Heart left ventricle (tissue), 16 donors: Measurements from ENCODE around the gene GHITM. TPM values are rescaled to one million over a fixed set of nuclear protein-coding genes. Genes with fewer than 3 reads are reported as not detected.

Experiments used
- ATAC-seq, 4 donors: fragments of 200-7000 bp; cut with Tn5 transposase; one replicate each; pipeline ENCODE4 v1.9.1; 2020 to 2022; ENCODE audit warnings: moderate library complexity in 4 of 4, mild to moderate bottlenecking in 3 of 4, moderate number of reproducible peaks in 1 of 4
- DNase-seq, 5 donors: peaks; one replicate each; pipeline ENCODE4 v3.0.0-alpha.2; 2020
- H3K27ac ChIP-seq, 12 donors: fragments of 200-600 bp; sonication (generic) in 4 of 12; one replicate each; pipeline versions ENCODE4 v1.5.0 to v1.8.0; 2016 to 2022; ENCODE audit warnings: mild to moderate bottlenecking in 2 of 12
- H3K27me3 ChIP-seq, 9 donors: fragments of 200-600 bp; sonication (generic) in 2 of 9; one replicate each; pipeline versions ENCODE4 v1.5.1 to v1.8.0; 2016 to 2022; ENCODE audit warnings: mild to moderate bottlenecking in 3 of 9
- H3K36me3 ChIP-seq, 9 donors: fragments of 200-600 bp; sonication (generic) in 2 of 9; one replicate each; pipeline versions ENCODE4 v1.5.0 to v1.8.0; 2018 to 2022; ENCODE audit warnings: mild to moderate bottlenecking in 2 of 9
- H3K4me1 ChIP-seq, 12 donors: fragments of 200-600 bp; sonication (generic) in 4 of 12; one replicate each; pipeline versions ENCODE4 v1.5.0 to v1.8.0; 2016 to 2022; ENCODE audit warnings: mild to moderate bottlenecking in 3 of 12
- H3K4me3 ChIP-seq, 12 donors: fragments of 200-600 bp; sonication (generic) in 4 of 12; one replicate each; pipeline versions ENCODE4 v1.5.0 to v1.8.0; 2017 to 2022; ENCODE audit warnings: mild to moderate bottlenecking in 9 of 12, moderate library complexity in 4 of 12
- H3K9me3 ChIP-seq, 12 donors: fragments of 200-600 bp; sonication (generic) in 4 of 12; one replicate each; pipeline versions ENCODE4 v1.5.0 to v1.8.0; 2016 to 2022; ENCODE audit warnings: mild to moderate bottlenecking in 1 of 12
- POLR2A ChIP-seq, 2 donors: fragments of 450-650 bp; IDR thresholded peaks; one replicate each; pipeline ENCODE4 v1.6.1; 2017; ENCODE audit warnings: antibody characterized with exemption in 2 of 2, mild to moderate bottlenecking in 2 of 2, moderate library complexity in 2 of 2
- WGBS, 4 donors: extraction: QIAGEN DNeasy Blood & Tissue Kit in 2 of 4; methylation state at CpG; one replicate each; pipeline versions ENCODE4 v1.1.5 to v1.1.7; 2013 to 2018; 5-methylcytosine and 5-hydroxymethylcytosine counted together
- intact Hi-C, 10 donors: fragments of 100-400 bp; cut with DNase I; formaldehyde crosslinking; loops; one replicate each; pipeline versions ENCODE4 v1.11.1 to v1.14.2; 2022
- polyA plus RNA-seq, 2 donors: library from polyadenylated mRNA; stranded (reverse); fragments of 200-250 nt; gene quantifications; one replicate each; pipeline ENCODE4 v1.2.3, GENCODE V29; 2013
- total RNA-seq, 9 donors: library from RNA; depleted of rRNA in 2 of 9; stranded (reverse); fragments of >200 nt in 2 of 9; fragmentation: NEBNext Ultra II Directional in 3 of 9; extraction: Animal tissue kit (Norgen Biotek cat#: 25700) in 3 of 9; gene quantifications; one replicate each; pipeline versions ENCODE4 v1.1.0 to v1.2.4, GENCODE V29; 2016 to 2023
- TF ChIP-seq, protein P1 (sequence below), 12 donors: fragments of 200-600 bp; sonication (generic) in 4 of 12; IDR thresholded peaks; one replicate each; pipeline versions ENCODE4 v1.5.0 to v1.8.0; 2018 to 2022; ENCODE audit warnings: antibody characterized with exemption in 12 of 12, mild to moderate bottlenecking in 5 of 12
- donor health status: ischemic (EF 13 %, LVEDD 7.1; RV severe dilation, severe dysfunction).
- donor health status: healthy with polysubstance abuse.
- donor health status: DM: no; HTN: yes; CAD: no.
- donor health status: DM: no; HTN: no; CAD: no.
- donor health status: ischemic (EF 25% LVEDD 6.9; RV normal size, moderate dysfunction).
- donor health status: ischemic (EF 25% LVEDD 5.7; RV mildly dilated, moderate dysfunction).
- donor health status: healthy.
- donor health status: DM: yes; HTN: yes; CAD: no.
- donor health status: ischemic (EF 35%, LVEDD 5.7; RV mildly dilated, moderate dysfunction).
- donor health status: nonischemic (EF 11% LVEDD 7.7; RV severe dilation, severe dysfunction).
- donor health status: DM: yes; HTN: yes; CAD: no.
- donor health status: PGD.
- donor health status: ischemic (EF 29% LVEDD 5.4; RV normal size, mild dysfunction).
- donor health status: nonischemic (EF 23%, LVEDD 6.1; RV moderate dilation, normal function).

Gene GHITM
- total and polyA plus RNA-seq, 11 donors: 274 to 603 (median 393) TPM

DNA sequence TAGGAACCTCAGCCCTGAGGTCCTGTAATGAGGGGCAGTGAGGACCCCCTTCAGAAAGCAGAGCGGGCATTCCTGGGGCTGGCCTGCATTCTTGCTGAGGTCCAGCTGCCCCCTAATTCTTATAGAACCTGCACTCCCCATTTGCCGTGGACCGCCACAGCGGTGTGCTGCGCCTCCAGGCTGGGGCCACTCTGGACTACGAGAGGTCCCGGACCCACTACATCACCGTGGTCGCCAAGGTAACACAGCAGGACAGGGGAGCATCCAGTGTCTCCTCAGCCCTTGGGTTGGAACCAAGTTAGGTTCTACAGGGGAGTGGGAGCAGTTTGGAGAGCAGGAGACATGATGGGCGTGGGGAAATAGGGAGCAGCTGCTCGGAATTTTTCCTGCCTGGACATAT lies 62.4 kb downstream of the GHITM start:
- TF ChIP-seq, protein P1, sequence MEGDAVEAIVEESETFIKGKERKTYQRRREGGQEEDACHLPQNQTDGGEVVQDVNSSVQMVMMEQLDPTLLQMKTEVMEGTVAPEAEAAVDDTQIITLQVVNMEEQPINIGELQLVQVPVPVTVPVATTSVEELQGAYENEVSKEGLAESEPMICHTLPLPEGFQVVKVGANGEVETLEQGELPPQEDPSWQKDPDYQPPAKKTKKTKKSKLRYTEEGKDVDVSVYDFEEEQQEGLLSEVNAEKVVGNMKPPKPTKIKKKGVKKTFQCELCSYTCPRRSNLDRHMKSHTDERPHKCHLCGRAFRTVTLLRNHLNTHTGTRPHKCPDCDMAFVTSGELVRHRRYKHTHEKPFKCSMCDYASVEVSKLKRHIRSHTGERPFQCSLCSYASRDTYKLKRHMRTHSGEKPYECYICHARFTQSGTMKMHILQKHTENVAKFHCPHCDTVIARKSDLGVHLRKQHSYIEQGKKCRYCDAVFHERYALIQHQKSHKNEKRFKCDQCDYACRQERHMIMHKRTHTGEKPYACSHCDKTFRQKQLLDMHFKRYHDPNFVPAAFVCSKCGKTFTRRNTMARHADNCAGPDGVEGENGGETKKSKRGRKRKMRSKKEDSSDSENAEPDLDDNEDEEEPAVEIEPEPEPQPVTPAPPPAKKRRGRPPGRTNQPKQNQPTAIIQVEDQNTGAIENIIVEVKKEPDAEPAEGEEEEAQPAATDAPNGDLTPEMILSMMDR (IDR thresholded peaks at IDR 0.05): no peak
- no peak for TF ChIP-seq POLR2A (IDR thresholded peaks at IDR 0.05)
- H3K9me3 ChIP-seq: no peaks in the 10 kb centered on the region
- WGBS, 4 donors: 89 to 91% (median 90%) methylated on average over 11 of the region's 11 CpGs
- H3K27ac ChIP-seq: no peak overlapping the region
- DNase-seq (no peak), ATAC-seq (no peak)
- intact Hi-C loops: loop anchor here in 1 of 10 donors (5.0 kb wide), 1 partner anchor 49 kb away; no protein-coding TSS in a partner anchor
- peaks cover 0 to 10% (median 0%) of the 10 kb centered on the region in 9 donors for H3K27me3 ChIP-seq
- peaks cover 0 to 8% (median 0%) of the 10 kb centered on the region in 12 donors for H3K4me1 ChIP-seq
- no peaks in the 10 kb centered on the region for H3K36me3 ChIP-seq
- no peak overlapping the region for H3K4me3 ChIP-seq

DNA sequence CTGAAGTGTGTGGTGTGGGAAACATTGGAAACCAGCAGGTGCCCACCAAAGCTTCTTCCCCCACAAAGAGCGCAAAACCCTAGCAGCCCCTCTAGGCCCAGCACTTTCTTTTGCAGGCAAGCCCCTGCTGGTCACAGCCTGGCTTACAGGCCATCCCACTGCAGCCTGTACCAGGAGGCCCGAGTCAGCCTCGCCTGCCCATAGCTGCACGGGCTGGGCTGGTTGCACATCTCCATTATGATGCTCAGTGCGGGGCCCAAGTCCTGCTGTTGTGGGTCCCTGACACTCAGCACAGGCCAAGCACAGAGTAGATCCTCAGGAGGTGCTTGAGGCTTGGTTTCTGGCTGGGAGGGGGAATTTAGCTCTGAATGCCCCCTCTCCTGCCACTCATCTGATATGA lies 63.0 kb downstream of the GHITM start:
- ATAC-seq: no peak
- intact Hi-C loops: loop anchor here in 1 of 10 donors (5.0 kb wide), 1 partner anchor 50 kb away; no protein-coding TSS in a partner anchor
- WGBS, 4 donors: 82 to 100% (median 84%) methylated on average over 1 to 5 of the region's 5 CpGs

More for the DNA sequence above, 63.0 kb downstream of the GHITM start:
- no peaks in the 10 kb centered on the region for H3K36me3 ChIP-seq
- no peak for DNase-seq
- H3K27ac ChIP-seq: no peak overlapping the region
- peaks cover 0 to 12% (median 0%) of the 10 kb centered on the region in 9 donors for H3K27me3 ChIP-seq
- peaks cover 0 to 2% (median 0%) of the 10 kb centered on the region in 12 donors for H3K4me1 ChIP-seq
- H3K4me3 ChIP-seq: no peak overlapping the region
- TF ChIP-seq, protein P1 (IDR thresholded peaks at IDR 0.05): no peak
- TF ChIP-seq POLR2A (IDR thresholded peaks at IDR 0.05): no peak
- no peaks in the 10 kb centered on the region for H3K9me3 ChIP-seq

Other genes starting within 250 kb of the GHITM start
- gene GPR15LG, start 34.3 kb downstream of the GHITM start, total RNA-seq: not detected
- gene GPR15LG, start 34.3 kb downstream of the GHITM start, polyA plus RNA-seq: under 1 TPM in 1 of 2 donors, not detected in 1; 0.11 TPM
- 1 to 10 TPM in 2 of 9 donors, under 1 TPM in 6, not detected in 1; 0.14 to 1.3 (median 0.43) TPM for gene CDHR1, start 55.0 kb downstream of the GHITM start, total RNA-seq
- gene CDHR1, start 55.0 kb downstream of the GHITM start, polyA plus RNA-seq: under 1 TPM; 0.07 to 0.11 TPM
- gene LRIT2, start 86.0 kb downstream of the GHITM start, total RNA-seq: not detected
- gene LRIT2, start 86.0 kb downstream of the GHITM start, polyA plus RNA-seq: not detected
- not detected for gene LRIT1, start 102.0 kb downstream of the GHITM start, total RNA-seq
- gene LRIT1, start 102.0 kb downstream of the GHITM start, polyA plus RNA-seq: not detected
- gene RGR, start 105.5 kb downstream of the GHITM start, total RNA-seq: under 1 TPM in 3 of 9 donors, not detected in 6; 0.35 to 0.99 (median 0.38) TPM
- 1 to 10 TPM in 1 of 2 donors, under 1 TPM in 1; 0.04 to 2.0 TPM for gene RGR, start 105.5 kb downstream of the GHITM start, polyA plus RNA-seq
- gene CCSER2, start 189.1 kb downstream of the GHITM start, total RNA-seq: 100 to 1,000 TPM; 101 to 244 (median 161) TPM
- gene CCSER2, start 189.1 kb downstream of the GHITM start, polyA plus RNA-seq: 10 to 100 TPM; 32.4 to 72.0 TPM